COLO668 (cell line): ENCODE data around the gene FAT1.

Source experiments
- DNase-seq: peaks from one replicate; lab custom pipeline; 2025; ENCODE audit not compliant: unreplicated experiment; lab: John Stamatoyannopoulos, UW

The FAT1 gene

GRCh38 chr4:186724864-186725468 is 1.3 kb upstream of the FAT1 start:
- DNase-seq = peak; percentile 24

GRCh38 chr4:186724058-186724863 is 605 bp upstream of the FAT1 start:
- DNase-seq = peak; percentile 58

- DNase-seq = peak; percentile 72
These were observed 812 bp downstream of the FAT1 start for GRCh38 chr4:186722796-186723291.

GRCh38 chr4:186719925-186720694 is 3.5 kb downstream of the FAT1 start:
- peak; percentile 27 for DNase-seq

- DNase-seq = no peak
These were observed 6.1 kb downstream of the FAT1 start for GRCh38 chr4:186717556-186717955.

- DNase-seq = no peak
These were observed 8.6 kb downstream of the FAT1 start for GRCh38 chr4:186715077-186715476.

- DNase-seq = no peak
These were observed 9.5 kb downstream of the FAT1 start for GRCh38 chr4:186714006-186714675.

GRCh38 chr4:186712690-186713089 is 11.0 kb downstream of the FAT1 start:
- no peak for DNase-seq

GRCh38 chr4:186710521-186711119 is 13.0 kb downstream of the FAT1 start:
- DNase-seq = no peak

- DNase-seq = no peak
These were observed 14.1 kb downstream of the FAT1 start for GRCh38 chr4:186709517-186709916.

- DNase-seq = no peak
These were observed 15.1 kb downstream of the FAT1 start for GRCh38 chr4:186708554-186708953.

GRCh38 chr4:186707996-186708395 is 15.7 kb downstream of the FAT1 start:
- DNase-seq = no peak

GRCh38 chr4:186707574-186707973 is 16.1 kb downstream of the FAT1 start:
- DNase-seq = no peak

GRCh38 chr4:186704057-186704456 is 19.6 kb downstream of the FAT1 start:
- DNase-seq = no peak

GRCh38 chr4:186703510-186703909 is 20.1 kb downstream of the FAT1 start:
- no peak for DNase-seq

GRCh38 chr4:186702940-186703339 is 20.7 kb downstream of the FAT1 start:
- no peak for DNase-seq

GRCh38 chr4:186702297-186702696 is 21.4 kb downstream of the FAT1 start:
- DNase-seq = no peak

- no peak for DNase-seq
These were observed 21.9 kb downstream of the FAT1 start for GRCh38 chr4:186701788-186702187.

- DNase-seq = peak; percentile 30
These were observed 22.4 kb downstream of the FAT1 start for GRCh38 chr4:186701273-186701672.

GRCh38 chr4:186700746-186701145 is 22.9 kb downstream of the FAT1 start:
- DNase-seq = no peak
